ENCODE results near the gene P4HTM.

DNA sequence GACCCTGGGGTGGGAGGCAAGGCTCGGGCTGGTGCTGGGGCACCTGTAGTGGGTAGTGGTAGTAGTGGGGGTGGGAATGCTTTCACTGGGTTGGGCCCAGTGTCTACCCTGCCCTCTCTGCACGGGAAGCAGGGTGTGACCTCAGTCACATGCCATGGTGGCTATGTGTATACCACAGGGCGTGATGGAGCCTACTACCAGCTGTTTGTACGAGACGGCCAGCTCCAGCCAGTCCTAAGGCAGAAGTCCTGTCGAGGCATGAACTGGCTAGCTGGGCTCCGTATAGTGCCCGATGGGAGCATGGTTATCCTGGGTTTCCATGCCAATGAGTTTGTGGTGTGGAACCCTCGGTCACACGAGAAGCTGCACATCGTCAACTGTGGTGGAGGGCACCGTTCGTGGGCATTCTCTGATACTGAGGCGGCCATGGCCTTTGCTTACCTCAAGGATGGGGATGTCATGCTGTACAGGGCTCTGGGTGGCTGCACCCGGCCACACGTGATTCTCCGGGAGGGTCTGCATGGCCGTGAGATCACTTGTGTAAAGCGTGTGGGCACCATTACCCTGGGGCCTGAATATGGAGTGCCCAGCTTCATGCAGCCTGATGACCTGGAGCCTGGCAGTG lies 23.2 kb downstream of the P4HTM start:
- TF ChIP-seq, protein P1, sequence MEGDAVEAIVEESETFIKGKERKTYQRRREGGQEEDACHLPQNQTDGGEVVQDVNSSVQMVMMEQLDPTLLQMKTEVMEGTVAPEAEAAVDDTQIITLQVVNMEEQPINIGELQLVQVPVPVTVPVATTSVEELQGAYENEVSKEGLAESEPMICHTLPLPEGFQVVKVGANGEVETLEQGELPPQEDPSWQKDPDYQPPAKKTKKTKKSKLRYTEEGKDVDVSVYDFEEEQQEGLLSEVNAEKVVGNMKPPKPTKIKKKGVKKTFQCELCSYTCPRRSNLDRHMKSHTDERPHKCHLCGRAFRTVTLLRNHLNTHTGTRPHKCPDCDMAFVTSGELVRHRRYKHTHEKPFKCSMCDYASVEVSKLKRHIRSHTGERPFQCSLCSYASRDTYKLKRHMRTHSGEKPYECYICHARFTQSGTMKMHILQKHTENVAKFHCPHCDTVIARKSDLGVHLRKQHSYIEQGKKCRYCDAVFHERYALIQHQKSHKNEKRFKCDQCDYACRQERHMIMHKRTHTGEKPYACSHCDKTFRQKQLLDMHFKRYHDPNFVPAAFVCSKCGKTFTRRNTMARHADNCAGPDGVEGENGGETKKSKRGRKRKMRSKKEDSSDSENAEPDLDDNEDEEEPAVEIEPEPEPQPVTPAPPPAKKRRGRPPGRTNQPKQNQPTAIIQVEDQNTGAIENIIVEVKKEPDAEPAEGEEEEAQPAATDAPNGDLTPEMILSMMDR (conservative IDR thresholded peaks at IDR 0.05), result no peak
- no peak for TF ChIP-seq EZH2 (IDR thresholded peaks at IDR 0.05; ENCODE audit: low read depth)
